Fibroblast of the aortic adventitia (primary cell): ENCODE measurements around the gene PRR35. TPM values are rescaled to one million over a fixed set of nuclear protein-coding genes. Genes with fewer than 3 reads are reported as not detected.

Source experiments
- DNase-seq: peaks from one replicate; pipeline ENCODE4 v3.0.0-alpha.2; 2010; ENCODE audit warnings: low read depth
- H3K4me3 ChIP-seq: 2 replicates; pipeline ENCODE4 v1.5.1; 2011; ENCODE audit warnings: low read depth, mild to moderate bottlenecking, control low read depth, low read length, moderate library complexity
- CTCF ChIP-seq: IDR thresholded peaks from 2 replicates; pipeline ENCODE4 v1.5.1; 2011; ENCODE audit warnings: mild to moderate bottlenecking, low read length, control low read depth, inconsistent platforms; ENCODE audit not compliant: insufficient read depth
- total RNA-seq: library from RNA; depleted of rRNA; stranded (reverse); fragments of >200 nt; gene quantifications from 2 replicates; pipeline ENCODE4 v1.2.3, GENCODE V29; 2012; ENCODE audit warnings: low replicate concordance

PRR35 gene
- total RNA-seq, result not detected in 2 replicates

DNA sequence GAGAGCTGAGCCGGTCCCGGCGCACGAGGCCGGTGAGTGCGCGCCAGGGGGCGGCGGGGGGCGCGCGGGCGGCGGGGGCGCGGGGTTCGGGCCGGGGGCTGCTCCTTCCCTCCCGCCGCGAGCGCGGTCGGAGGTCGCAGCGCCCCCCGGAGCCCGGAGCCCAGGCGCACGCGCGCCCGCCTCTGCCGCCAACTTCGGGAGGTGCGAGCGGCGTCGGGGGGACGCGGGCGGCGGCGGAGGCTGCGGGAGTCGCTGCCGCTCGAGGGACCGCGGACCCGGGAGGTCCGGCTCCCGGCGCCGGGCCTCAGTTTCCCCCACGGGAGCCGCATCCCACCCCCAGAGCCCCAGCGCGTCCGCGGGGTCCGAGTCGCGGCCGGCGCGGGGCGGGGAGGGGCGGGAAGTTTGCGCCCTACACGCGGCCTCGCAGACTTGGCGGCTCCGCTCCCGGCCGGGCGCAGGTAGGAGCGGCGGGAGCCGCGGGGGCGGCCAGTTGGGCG is at the start of gene PRR35:
Gene PRR35, plus strand, starts transcription at position 191 of the 497 bp plus-strand sequence. CDS start 2,901 bp downstream, outside the sequence.
- no peak for TF ChIP-seq CTCF
- H3K4me3 ChIP-seq, result no peak within 1 kb of the TSS
- no peak for DNase-seq

- H3K4me3 ChIP-seq, result no peak overlapping the region
- no peak for TF ChIP-seq CTCF
- no peak for DNase-seq
These were observed 47.4 kb upstream of the PRR35 start for GRCh38 chr16:512802-513201.

GRCh38 chr16:513950-514349 is 46.2 kb upstream of the PRR35 start:
- TF ChIP-seq CTCF, result no peak
- no peak for DNase-seq
- H3K4me3 ChIP-seq, result no peak overlapping the region

DNA sequence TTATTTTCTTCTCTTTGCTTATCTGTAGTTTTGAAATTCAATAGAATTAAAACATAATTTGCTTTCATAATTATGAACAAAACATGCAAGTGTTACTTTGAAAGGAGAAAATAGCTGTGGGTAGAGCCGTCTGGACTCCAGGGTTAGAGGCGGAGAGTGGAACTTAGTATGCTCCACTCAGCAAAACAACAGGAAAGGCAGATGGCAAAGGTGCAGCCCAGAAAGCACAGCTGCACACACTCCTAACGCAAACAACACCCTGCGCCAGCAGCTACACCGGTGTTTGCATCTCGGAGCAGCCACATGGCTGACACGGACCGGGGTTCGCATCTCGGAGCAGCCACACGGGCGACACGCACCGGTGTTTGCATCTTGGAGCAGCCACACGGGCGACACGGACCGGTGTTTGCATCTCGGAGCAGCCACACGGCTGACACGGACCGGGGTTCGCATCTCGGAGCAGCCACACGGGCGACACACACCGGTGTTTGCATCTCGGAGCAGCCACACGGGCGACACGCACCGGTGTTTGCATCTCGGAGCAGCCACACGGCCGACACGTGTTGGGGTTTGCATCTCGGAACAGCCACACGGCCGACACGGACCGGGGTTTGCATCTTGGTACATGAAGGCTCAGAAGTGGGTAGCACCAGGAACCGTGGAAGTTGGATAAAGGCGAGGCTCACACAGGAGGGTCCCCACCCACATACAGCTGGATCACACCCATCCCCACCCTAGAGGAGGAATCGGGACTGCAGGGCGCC is 44.8 kb upstream of the PRR35 start:
- no peak for TF ChIP-seq CTCF
- no peak overlapping the region for H3K4me3 ChIP-seq
- no peak for DNase-seq

- no peak for DNase-seq
- no peak overlapping the region for H3K4me3 ChIP-seq
- TF ChIP-seq CTCF, result no peak
These were observed 44.3 kb upstream of the PRR35 start for GRCh38 chr16:515939-516226.

DNA sequence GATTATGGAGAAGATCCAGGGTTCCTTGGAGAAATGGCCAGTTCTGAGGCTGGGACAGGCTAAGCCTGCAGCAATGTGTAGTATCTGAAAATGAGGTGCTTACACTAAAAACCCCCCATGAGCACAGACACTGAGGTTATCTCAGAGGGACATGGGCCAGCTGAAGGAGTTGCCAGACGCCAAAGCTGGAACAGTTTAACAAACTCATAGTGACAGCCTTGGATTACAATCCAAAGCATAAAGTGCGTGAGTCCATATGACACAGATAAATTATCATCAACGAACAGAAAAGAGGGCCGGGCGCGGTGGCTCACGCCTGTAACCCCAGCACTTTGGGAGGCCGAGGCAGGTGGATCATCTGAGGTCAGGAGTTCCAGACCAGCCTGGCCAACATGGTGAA is 43.9 kb upstream of the PRR35 start:
- no peak for DNase-seq
- no peak for TF ChIP-seq CTCF
- H3K4me3 ChIP-seq, result no peak overlapping the region

DNA sequence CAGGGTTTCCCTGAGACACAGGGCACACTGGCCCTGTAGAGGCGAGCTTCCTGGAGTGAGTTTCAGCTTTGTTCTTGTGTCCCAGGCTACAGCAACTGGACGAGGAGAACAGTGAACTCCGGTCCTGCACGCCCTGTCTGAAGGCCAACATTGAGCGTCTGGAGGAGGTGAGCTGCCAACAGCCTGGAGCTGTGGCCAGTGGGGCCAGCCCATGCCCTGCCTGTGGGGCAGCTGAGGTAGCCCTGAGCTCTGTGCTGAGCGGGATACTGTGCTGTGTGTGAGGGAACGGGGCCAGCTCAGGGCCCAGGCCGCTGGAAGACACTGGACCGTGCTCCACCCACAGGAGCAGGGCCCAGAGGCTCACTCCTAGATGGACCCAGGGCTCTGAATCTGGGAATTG is 41.3 kb upstream of the PRR35 start:
- no peak overlapping the region for H3K4me3 ChIP-seq
- no peak for TF ChIP-seq CTCF
- no peak for DNase-seq
